ENCODE data around the gene RRAD. TPM values are rescaled to one million over a fixed set of nuclear protein-coding genes. Genes with fewer than 3 reads are reported as not detected.

Gene RRAD
- total RNA-seq, 4 donors from 2014 or later: 23.7 to 132 (median 109) TPM

GRCh38 chr16:66923247-66923731 lies 2.0 kb downstream of the RRAD start:
- peak overlapping the region; percentile 6 to 65 (median 35) for H3K4me3 ChIP-seq
- H3K4me1 ChIP-seq: peaks cover 0 to 52% (median 7%) of the 10 kb centered on the region in 4 donors
- WGBS, 2 donors: 68% methylated on average over 18 of the region's 18 CpGs
- H3K27ac ChIP-seq: peak overlapping the region in 3 of 4 donors; percentile 17 to 86 (median 22)
- DNase-seq (ENCODE audit: low spot score in 2 of 2): no peak
- TF ChIP-seq POLR2A (IDR thresholded peaks at IDR 0.05) (no peak), CTCF (IDR thresholded peaks at IDR 0.05) (no peak), EP300 (IDR thresholded peaks at IDR 0.05) (no peak)
- H3K27me3 ChIP-seq: peaks cover 0 to 21% of the 10 kb centered on the region in 2 donors
- no peaks in the 10 kb centered on the region for H3K9me3 ChIP-seq
- H3K36me3 ChIP-seq: peaks cover 0 to 10% (median 0%) of the 10 kb centered on the region in 3 donors

- peak overlapping the region in 2 of 4 donors; percentile 55 to 65 for H3K27ac ChIP-seq
- H3K4me1 ChIP-seq: peaks cover 0 to 45% (median 7%) of the 10 kb centered on the region in 4 donors
- WGBS, 2 donors: 62 to 84% methylated on average over 39 to 41 of the region's 42 CpGs
- peak overlapping the region in 1 of 4 donors; percentile 65 for H3K4me3 ChIP-seq
- no peak for DNase-seq (ENCODE audit: low spot score in 2 of 2)
- peaks cover 0 to 21% of the 10 kb centered on the region in 2 donors for H3K27me3 ChIP-seq
- TF ChIP-seq CTCF (IDR thresholded peaks at IDR 0.05) (no peak), POLR2A (IDR thresholded peaks at IDR 0.05) (no peak), EP300 (IDR thresholded peaks at IDR 0.05) (no peak)
- no peaks in the 10 kb centered on the region for H3K9me3 ChIP-seq
- H3K36me3 ChIP-seq: peaks cover 0 to 10% (median 0%) of the 10 kb centered on the region in 3 donors
Observed at GRCh38 chr16:66921729-66922450, 3.4 kb downstream of the RRAD start.

GRCh38 chr16:66920924-66921680 lies 4.2 kb downstream of the RRAD start:
- Histone ChIP-seq H3K4me3 (no peak overlapping the region), H3K27ac (peak overlapping the region in 2 of 4 donors; percentile 55 to 65), H3K27me3 (peaks cover 0 to 21% of the 10 kb centered on the region in 2 donors), H3K9me3 (no peaks in the 10 kb centered on the region), H3K36me3 (peaks cover 0 to 10% (median 0%) of the 10 kb centered on the region in 3 donors), H3K4me1 (peaks cover 0 to 39% (median 5%) of the 10 kb centered on the region in 4 donors)
- no peak for DNase-seq (ENCODE audit: low spot score in 2 of 2)
- WGBS, 2 donors: 64 to 75% methylated on average over 9 of the region's 9 CpGs
- TF ChIP-seq CTCF (IDR thresholded peaks at IDR 0.05) (no peak), EP300 (IDR thresholded peaks at IDR 0.05) (no peak), POLR2A (IDR thresholded peaks at IDR 0.05) (no peak)

- H3K36me3 ChIP-seq: peaks cover 0 to 10% (median 0%) of the 10 kb centered on the region in 3 donors
- H3K27ac ChIP-seq: peak overlapping the region in 1 of 4 donors; percentile 65
- 34 to 64% methylated on average over 2 of the region's 2 CpGs for WGBS, 2 donors
- H3K9me3 ChIP-seq: no peaks in the 10 kb centered on the region
- no peak for DNase-seq (ENCODE audit: low spot score in 2 of 2)
- peaks cover 0 to 31% (median 2%) of the 10 kb centered on the region in 4 donors for H3K4me1 ChIP-seq
- no peak overlapping the region for H3K4me3 ChIP-seq
- peaks cover 0 to 19% of the 10 kb centered on the region in 2 donors for H3K27me3 ChIP-seq
- TF ChIP-seq EP300 (IDR thresholded peaks at IDR 0.05) (no peak), CTCF (IDR thresholded peaks at IDR 0.05) (no peak), POLR2A (IDR thresholded peaks at IDR 0.05) (no peak)
Observed at GRCh38 chr16:66920299-66920590, 5.1 kb downstream of the RRAD start.
